Ovary (tissue), 9 donors: ENCODE measurements around the gene PIP4K2C. TPM values are rescaled to one million over a fixed set of nuclear protein-coding genes. Genes with fewer than 3 reads are reported as not detected.
"Not testable (repeated sequence)": the region's sequence is repeated elsewhere in the genome, so short reads cannot be mapped to it uniquely, and the experiment has no call there.

Source experiments
- DNase-seq, 5 donors: peaks; one replicate each; pipeline ENCODE4 v3.0.0-alpha.2; 2019 to 2020
- H3K27ac ChIP-seq, 2 donors: fragments of 200-600 bp; one replicate each; pipeline versions ENCODE4 v1.5.1 to v1.8.0; 2019 to 2022
- H3K27me3 ChIP-seq: fragments of 200-600 bp; one replicate; pipeline ENCODE4 v1.8.0; 2022
- H3K36me3 ChIP-seq: fragments of 200-600 bp; sonication (generic); one replicate; pipeline ENCODE4 v1.5.1; 2019
- H3K4me1 ChIP-seq: one replicate; pipeline ENCODE4 v1.8.1; 2013; ENCODE audit warnings: mild to moderate bottlenecking, moderate library complexity; ENCODE audit not compliant: insufficient read depth
- H3K4me3 ChIP-seq: fragments of 200-600 bp; sonication (generic); one replicate; pipeline ENCODE4 v1.5.1; 2017
- H3K9me3 ChIP-seq, 2 donors: fragments of 200-600 bp in 1 of 2; sonication (generic) in 1 of 2; one replicate each; pipeline versions ENCODE4 v1.5.1 to v1.8.1; 2013 to 2019; ENCODE audit warnings: mild to moderate bottlenecking in 1 of 2, moderate library complexity in 1 of 2
- EP300 ChIP-seq: sonication (generic); formaldehyde crosslinking; IDR thresholded peaks from one replicate; pipeline ENCODE4 v1.6.1; 2017; ENCODE audit warnings: antibody characterized with exemption
- POLR2A ChIP-seq: fragments of 450-650 bp; IDR thresholded peaks from one replicate; pipeline ENCODE4 v1.6.1; 2017; ENCODE audit warnings: antibody characterized with exemption, mild to moderate bottlenecking, moderate library complexity
- WGBS, 3 donors: extraction: QIAGEN DNeasy Blood & Tissue Kit in 1 of 3; methylation state at CpG; one replicate each; pipeline versions ENCODE4 v1.1.5 to v1.1.7; 2013 to 2017; 5-methylcytosine and 5-hydroxymethylcytosine counted together
- intact Hi-C, 4 donors: fragments of 100-400 bp; cut with DNase I; formaldehyde crosslinking; loops; one replicate each; pipeline versions ENCODE4 v1.11.0 to v1.15.1; 2022 to 2023
- polyA plus RNA-seq, 2 donors: library from polyadenylated mRNA; stranded (reverse); fragments of 200-250 nt in 1 of 2; fragments of 350-450 nt in 1 of 2; fragmentation: Illumina TruSeq in 1 of 2; extraction: RNeasy Lipid Tissue Mini Kit (QIAGEN cat#74804) in 1 of 2; gene quantifications; one replicate each; pipeline ENCODE4 v1.2.3, GENCODE V29; 2013 to 2014
- total RNA-seq, 7 donors: library from RNA; depleted of rRNA in 2 of 7; stranded (reverse); fragments of >200 nt in 2 of 7; fragmentation: NEBNext Ultra II Directional in 3 of 7; extraction: Animal tissue kit (Norgen Biotek cat#: 25700) in 3 of 7; gene quantifications; one replicate each; pipeline versions ENCODE4 v1.1.0 to v1.2.4, GENCODE V29; 2016 to 2023
- TF ChIP-seq, protein P1 (sequence below), 3 donors: fragments of 450-650 bp in 2 of 3; fragments of 200-600 bp in 1 of 3; IDR thresholded peaks; one replicate each; pipeline versions ENCODE4 v1.5.1 to v1.8.0; 2016 to 2022; ENCODE audit warnings: antibody characterized with exemption in 3 of 3, mild to moderate bottlenecking in 1 of 3
- donor health status: DM: no; HTN: no; CAD: no; lungs with moderate emphysema.
- donor health status: DM: no; HTN: no; CAD: no.
- donor health status: Bipolar disorder and iron deficiency.
- donor health status: DM: yes; HTN: yes; CAD: no.
- donor health status: DM: no; HTN: no; CAD: no.
- donor health status: DM: yes; HTN: yes; CAD: no.

The PIP4K2C gene
- total and polyA plus RNA-seq, 9 donors, result 13.1 to 42.0 (median 21.2) TPM

DNA sequence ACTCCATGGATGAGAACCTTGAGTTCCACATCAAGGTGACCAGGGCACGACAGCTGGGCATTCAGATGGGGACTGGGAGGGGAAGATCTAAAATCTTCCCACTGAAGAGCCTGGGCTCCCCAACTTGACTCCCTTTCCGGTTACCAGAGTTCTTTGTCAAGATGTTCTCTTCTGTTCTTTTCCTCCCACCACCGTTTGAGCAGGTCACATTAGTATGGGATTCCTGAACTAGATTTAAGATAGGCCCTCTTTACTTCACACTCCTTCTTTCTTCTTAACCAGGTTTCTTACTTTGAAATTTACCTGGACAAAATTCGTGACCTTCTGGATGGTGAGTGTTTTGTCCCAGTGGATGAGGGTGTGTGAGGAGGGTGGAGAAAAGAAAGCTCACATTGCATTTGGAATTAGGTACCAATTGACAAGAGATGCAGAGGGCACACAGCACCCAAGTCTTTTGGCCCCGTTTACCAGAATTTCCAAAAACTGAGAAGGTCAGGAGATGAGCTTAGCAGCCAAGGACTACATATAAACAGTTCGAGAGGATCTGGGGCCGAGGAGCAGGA lies 26.7 kb upstream of the PIP4K2C start:
- Histone ChIP-seq H3K27me3 (no peaks in the 10 kb centered on the region), H3K4me1 (no peaks in the 10 kb centered on the region), H3K27ac (no peak overlapping the region), H3K4me3 (no peak overlapping the region), H3K9me3 (no peaks in the 10 kb centered on the region), H3K36me3 (no peaks in the 10 kb centered on the region)
- intact Hi-C loops, result no loop called here
- no peak for TF ChIP-seq EP300
- no peak for TF ChIP-seq POLR2A
- TF ChIP-seq, protein P1, sequence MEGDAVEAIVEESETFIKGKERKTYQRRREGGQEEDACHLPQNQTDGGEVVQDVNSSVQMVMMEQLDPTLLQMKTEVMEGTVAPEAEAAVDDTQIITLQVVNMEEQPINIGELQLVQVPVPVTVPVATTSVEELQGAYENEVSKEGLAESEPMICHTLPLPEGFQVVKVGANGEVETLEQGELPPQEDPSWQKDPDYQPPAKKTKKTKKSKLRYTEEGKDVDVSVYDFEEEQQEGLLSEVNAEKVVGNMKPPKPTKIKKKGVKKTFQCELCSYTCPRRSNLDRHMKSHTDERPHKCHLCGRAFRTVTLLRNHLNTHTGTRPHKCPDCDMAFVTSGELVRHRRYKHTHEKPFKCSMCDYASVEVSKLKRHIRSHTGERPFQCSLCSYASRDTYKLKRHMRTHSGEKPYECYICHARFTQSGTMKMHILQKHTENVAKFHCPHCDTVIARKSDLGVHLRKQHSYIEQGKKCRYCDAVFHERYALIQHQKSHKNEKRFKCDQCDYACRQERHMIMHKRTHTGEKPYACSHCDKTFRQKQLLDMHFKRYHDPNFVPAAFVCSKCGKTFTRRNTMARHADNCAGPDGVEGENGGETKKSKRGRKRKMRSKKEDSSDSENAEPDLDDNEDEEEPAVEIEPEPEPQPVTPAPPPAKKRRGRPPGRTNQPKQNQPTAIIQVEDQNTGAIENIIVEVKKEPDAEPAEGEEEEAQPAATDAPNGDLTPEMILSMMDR (IDR thresholded peaks at IDR 0.05), result no peak
- no peak for DNase-seq
- 81 to 85% (median 83%) methylated on average over 7 of the region's 7 CpGs for WGBS, 3 donors

DNA sequence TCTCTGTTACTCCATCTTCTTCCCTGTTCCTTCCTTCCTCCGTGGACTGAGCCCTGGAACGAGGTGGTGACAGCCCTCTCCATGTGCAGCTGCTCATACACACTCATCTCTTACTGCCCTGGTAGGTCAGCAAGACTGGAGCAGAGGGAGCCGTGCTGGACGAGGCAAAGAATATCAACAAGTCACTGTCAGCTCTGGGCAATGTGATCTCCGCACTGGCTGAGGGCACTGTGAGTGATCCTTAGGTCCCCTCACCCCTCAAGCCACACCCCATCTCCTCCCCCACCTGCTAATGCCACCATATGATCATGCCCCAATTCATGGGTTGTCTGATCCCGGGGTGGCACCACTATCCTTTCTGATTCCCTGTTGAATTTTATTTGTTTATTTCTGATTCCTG lies 22.2 kb upstream of the PIP4K2C start:
- H3K27me3 ChIP-seq, result no peaks in the 10 kb centered on the region
- no peak overlapping the region for H3K4me3 ChIP-seq
- H3K4me1 ChIP-seq, result no peaks in the 10 kb centered on the region
- H3K36me3 ChIP-seq, result no peaks in the 10 kb centered on the region
- H3K27ac ChIP-seq, result no peak overlapping the region
- 68 to 73% (median 72%) methylated on average over 6 of the region's 6 CpGs for WGBS, 3 donors
- intact Hi-C loops, result no loop called here
- DNase-seq, result no peak
- TF ChIP-seq EP300 (no peak), POLR2A (no peak)
- TF ChIP-seq, protein P1 (IDR thresholded peaks at IDR 0.05), result no peak
- no peaks in the 10 kb centered on the region for H3K9me3 ChIP-seq

DNA sequence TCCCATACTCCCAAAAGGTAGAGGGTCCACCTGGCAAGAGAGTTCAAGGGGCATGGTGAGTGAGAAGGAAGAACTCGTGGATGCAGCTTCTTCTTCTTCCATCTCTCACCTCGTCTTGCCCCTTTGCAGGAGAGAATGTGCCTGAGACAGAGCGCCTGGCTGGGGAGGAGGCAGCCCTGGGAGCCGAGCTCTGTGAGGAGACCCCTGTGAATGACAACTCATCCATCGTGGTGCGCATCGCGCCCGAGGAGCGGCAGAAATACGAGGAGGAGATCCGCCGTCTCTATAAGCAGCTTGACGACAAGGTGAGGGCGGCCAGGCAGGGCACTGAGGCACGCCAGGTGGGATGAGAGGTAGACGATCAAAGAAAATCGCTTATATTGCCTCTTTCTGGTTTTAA lies 21.1 kb upstream of the PIP4K2C start:
- intact Hi-C loops, result no loop called here
- 83 to 87% (median 84%) methylated on average over 18 of the region's 18 CpGs for WGBS, 3 donors
- H3K4me3 ChIP-seq, result no peak overlapping the region

DNA sequence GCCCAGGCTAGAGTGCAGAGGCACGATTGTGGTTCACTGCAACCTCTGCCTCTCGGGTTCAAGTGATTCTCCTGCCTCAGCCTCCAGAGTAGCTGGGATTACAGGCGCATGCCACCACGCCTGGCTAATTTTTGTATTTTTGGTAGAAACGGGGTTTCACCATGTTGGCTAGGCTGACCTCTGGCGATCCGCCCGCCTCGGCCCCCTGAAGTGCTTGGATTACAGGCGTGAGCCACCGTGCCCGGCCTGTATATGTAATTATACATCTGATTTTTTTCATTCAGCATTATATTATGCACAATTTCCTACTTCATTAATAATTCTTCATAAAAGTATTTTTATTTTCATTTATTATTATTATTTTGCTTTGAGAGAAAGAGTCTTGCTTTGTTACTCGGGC lies 20.6 kb upstream of the PIP4K2C start:
- H3K27ac ChIP-seq, DNase-seq, intact Hi-C loops, H3K36me3 ChIP-seq, H3K4me3 ChIP-seq, H3K4me1 ChIP-seq, H3K27me3 ChIP-seq, H3K9me3 ChIP-seq: not testable (repeated sequence)
- WGBS, 3 donors, result 80 to 84% (median 82%) methylated on average over 13 of the region's 13 CpGs

More for the DNA sequence above, 21.1 kb upstream of the PIP4K2C start:
- Histone ChIP-seq H3K27me3 (no peaks in the 10 kb centered on the region), H3K36me3 (no peaks in the 10 kb centered on the region), H3K4me1 (no peaks in the 10 kb centered on the region), H3K27ac (no peak overlapping the region), H3K9me3 (no peaks in the 10 kb centered on the region)
- TF ChIP-seq POLR2A, result no peak
- TF ChIP-seq, protein P1 (IDR thresholded peaks at IDR 0.05), result no peak
- no peak for TF ChIP-seq EP300
- DNase-seq, result no peak

DNA sequence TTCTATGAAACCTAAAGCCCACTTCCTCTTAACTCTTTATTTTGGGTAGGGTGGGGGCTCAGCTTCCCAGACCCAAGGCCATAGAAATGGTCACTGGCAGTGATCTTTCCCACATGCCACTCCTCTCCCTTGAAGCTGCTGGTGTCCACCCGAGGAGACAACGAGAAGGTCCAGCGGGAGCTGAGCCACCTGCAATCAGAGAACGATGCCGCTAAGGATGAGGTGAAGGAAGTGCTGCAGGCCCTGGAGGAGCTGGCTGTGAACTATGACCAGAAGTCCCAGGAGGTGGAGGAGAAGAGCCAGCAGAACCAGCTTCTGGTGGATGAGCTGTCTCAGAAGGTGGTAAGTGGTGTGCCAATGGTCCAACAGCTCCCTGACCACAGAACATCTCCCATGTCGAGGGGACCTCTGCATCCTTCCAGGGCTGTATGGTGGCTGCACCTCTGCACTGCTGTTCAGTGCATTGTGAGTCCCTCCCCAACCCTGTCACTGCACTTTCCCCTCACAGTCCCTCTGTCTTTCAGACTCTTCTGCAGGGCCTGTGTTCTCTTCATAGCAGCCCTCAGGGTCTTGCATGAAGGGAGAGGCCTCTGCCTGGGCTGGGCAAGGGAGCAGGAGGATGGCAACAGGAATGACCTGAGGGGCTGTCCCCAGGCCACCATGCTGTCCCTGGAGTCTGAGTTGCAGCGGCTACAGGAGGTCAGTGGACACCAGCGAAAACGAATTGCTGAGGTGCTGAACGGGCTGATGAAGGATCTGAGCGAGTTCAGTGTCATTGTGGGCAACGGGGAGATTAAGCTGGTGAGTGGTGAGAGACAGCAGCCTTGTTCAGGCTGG lies 18.8 kb upstream of the PIP4K2C start:
- no peak overlapping the region for H3K4me3 ChIP-seq
- H3K27ac ChIP-seq, result no peak overlapping the region
- no peak for TF ChIP-seq POLR2A
- TF ChIP-seq, protein P1 (IDR thresholded peaks at IDR 0.05), result no peak
- TF ChIP-seq EP300, result no peak
- H3K9me3 ChIP-seq, result no peaks in the 10 kb centered on the region
- intact Hi-C loops, result no loop called here
- H3K36me3 ChIP-seq, result no peaks in the 10 kb centered on the region
- H3K4me1 ChIP-seq, result no peaks in the 10 kb centered on the region
- H3K27me3 ChIP-seq, result no peaks in the 10 kb centered on the region
- no peak for DNase-seq
- 82 to 89% (median 88%) methylated on average over 12 of the region's 12 CpGs for WGBS, 3 donors
